SHP77 treated with DMSO at 0.1 percent for 48 hours (cell line): Measurements from ENCODE around the gene PPP1R26.
"Not testable (repeated sequence)": the region's sequence is repeated elsewhere in the genome, so short reads cannot be mapped to it uniquely, and the experiment has no call there.

Source experiments
- DNase-seq: peaks from one replicate; lab custom pipeline; 2025; lab: John Stamatoyannopoulos, UW

Gene PPP1R26

DNA sequence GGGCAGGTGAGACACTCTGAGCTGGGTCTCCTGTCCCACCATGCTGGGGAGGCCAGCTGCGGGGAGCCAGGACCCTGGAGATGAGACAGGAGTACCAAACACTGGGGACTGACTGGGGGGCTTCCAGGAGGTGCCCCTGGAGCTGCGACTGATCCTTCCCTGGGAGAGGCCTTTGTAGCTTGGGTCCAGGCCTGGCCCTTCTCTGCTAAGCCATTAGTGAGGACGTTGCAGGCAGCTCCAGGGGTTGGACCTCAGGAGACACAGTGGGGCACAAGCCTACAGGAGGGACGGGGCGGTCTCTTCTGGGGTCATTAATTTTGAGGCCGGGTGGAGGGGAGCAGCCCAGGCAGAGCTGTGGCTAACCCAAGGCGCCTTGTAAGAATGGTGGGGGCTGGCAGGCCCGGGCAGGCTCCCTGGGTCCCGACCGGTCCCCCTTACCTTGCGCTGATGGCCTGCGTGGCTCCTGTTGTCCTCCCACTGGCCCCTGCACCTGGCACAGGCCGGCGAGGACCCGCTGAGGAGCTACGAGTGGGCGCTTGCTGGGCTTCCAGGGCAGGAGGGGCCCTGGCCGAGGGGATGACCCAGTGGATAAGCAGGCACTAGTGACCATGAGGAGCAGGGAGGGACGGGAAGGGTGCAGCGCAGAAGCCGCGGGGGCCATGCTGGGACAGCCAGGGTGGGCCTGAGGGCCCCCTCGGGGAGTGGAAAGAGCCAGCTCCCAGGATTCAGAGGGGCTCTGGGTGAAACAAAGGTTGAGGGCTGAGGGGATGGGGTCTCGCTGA is 26.0 kb downstream of the PPP1R26 start:
- DNase-seq: no peak

DNA sequence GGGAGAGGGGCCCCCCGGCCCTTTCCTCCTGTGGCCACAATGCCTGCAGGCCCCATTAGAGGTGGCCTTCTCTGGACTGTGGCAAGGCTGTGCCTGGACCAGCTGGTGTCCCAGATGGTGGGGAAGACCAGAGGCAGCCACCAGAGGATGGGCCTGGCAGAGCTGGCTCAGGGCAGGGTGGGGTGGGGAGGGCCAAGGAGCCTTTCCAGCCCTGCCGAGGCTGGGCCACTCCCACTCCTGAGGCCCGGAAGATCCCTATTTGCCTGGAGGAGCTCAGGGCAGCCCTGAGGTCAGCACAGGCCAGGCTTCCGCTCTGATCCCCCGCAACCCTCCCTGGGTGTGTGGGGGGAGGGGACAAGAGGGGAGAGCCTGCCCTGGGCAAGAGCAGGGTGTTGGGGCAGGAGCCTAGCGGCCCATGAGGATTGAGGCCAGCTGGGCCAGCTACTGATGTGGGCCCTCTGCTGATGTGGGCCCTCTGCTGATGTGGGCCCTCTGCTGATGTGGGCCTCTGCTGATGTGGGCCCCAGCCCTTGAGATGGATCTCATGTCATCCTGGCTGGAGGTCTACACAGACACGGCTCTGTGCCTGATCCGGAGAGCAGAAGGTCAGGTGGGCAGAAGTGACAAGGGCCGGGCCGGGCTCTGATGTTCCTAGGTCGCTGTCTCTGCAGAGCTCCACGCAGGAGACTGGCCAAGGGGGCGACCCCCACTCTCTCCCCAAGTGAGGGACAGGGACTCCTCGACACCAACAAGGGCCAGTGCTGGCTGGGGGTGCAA is 26.9 kb downstream of the PPP1R26 start:
- DNase-seq: no peak

DNA sequence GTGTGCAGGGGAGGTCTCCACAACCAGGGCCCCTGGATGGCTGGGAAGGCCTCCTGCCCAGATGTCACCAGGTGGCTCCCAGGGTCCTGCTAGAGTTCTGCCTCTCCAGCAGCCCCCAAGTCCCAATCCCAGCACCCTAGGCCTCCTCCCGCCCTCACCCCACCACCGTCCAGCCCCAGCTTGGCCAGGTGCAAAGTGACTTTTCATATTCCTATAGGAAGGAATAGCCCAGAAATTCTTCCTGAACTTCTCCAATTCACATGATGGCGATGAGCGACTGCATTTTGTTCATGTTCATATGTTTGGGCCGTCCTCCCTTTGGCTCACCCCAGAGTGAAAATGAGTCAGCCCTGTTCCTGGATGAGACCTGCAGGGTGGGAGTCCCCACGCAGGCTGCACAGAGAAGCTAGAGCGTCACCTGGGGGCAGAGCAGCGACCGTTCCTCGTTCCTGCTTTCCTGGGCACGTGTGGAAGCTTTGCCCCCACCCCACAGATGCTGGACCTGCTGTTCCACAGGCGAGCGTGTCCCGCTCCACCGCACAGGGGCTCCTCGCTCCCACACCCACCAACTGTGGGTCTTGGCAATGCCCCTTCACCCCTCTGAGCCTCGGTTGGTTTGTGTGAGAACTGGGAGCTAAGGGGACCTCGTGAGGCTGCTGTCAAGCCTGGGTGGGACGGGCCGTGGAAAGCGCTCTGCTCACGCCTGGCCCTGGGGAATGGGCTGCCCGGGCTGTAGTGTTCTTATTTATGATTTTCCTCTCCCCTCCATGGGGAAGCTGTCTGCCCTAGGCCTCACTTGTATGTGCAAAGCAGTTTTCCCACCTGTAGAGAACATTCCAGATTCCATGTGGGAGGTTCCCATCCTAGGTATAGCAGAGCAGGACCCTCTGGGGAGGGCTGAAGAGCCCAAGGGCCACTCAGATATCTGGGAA is 27.8 kb downstream of the PPP1R26 start:
- no peak for DNase-seq

DNA sequence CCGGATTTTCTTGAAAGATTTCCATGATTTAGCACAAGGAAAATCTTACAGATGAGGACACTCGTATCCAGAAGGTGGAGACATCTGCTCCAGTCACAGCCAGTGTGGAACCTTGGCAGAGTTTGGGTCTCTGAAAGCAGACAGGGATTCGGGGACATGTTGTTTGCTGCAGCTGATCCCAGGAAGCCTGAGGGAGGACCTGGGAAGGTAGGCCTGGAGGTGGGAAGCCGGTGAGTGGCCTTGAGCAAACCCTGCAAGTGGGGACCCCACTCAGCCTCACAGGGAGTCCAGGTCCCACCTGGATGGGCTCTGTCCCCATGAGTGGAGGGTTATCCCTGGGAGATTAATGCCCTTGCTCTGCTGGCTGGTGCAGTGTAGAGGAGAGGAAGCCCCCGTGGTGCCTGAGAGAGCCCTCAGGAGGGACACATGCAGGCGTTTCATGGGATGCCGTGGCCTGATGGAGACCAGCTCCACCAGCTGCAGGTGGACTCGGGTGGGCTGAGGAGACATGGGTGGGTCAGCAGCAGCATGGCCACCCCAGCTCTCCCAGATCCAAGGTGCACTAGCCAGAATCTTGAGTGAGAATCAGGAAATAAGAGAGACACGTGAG is 28.7 kb downstream of the PPP1R26 start:
- DNase-seq: no peak

DNA sequence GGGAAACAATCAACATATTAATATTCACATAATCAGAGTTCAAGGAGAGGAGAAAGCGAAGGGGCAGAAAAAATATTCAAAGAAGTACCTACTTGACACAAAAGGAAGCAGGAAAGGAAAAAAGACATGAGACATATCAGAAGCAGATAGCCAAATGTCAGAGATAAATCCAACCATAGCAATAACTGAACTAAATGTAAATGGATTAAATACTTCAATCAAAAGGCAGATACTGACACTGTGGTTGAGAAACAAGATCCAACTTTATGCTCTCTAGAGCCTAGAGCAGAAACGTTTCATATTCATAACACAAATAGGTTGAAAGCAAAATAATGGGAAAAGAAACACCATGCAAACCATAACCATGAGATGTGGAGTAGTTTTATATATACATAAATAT is 29.9 kb downstream of the PPP1R26 start:
- no peak for DNase-seq

DNA sequence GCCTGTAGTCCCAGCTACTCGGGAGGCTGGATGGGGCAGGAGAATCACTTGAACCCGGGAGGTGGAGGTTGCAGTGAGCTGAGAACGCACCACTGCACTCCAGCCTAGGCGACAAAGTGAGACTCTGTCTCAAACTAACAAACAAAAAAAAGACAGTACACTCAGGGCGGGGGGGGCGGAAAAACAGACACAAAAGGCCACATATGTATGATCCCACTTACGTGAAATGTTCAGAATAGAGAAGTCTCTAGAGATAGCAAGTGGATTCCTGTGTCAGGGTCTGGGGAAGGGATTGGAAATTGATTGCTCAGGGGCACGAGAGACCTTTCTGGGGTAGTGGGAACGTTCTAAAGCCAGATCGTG is 32.6 kb downstream of the PPP1R26 start:
- DNase-seq: no peak

DNA sequence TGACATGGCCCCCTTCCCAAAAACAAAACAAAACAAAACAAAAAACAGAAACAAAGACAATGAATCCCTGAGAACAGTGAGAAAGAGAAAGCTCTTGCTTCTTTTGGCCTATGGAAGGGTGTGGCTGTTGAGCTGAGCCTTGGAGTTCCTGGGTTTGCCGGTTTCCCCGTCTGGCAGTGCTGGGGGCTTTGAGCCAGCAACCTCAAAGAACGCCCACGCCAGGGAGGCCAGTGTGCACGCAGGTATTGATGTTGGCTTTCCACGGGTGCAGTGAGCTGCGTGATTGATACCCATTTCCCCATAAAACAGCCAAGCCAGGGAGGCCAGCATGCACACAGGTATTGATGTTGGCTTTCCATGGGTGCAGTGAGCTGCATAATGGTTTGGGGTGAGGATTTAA is 33.3 kb downstream of the PPP1R26 start:
- no peak for DNase-seq

DNA sequence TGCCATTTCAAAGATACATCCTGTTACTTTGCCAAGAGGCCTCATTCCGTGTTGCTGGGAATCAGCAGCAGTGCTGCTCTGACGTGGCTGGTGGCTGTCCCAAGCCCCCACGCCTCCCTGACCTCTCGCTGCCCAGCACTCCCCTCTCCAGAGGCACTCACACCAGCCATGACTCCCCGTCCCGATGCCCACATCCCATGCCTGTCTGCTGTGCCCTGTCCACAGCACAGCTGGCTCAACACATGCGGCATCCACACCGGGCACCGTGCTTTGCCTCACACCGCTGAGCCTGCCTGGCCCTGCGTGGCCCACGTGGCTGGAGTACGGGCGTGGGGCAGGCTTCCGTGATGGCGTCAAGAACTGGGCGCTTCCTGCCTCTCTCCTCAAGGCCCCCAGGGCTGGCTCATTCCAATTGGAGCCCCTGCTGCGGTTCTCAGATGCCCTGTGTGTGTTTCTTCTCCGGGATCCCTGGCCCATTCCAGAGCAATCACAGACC is 33.8 kb downstream of the PPP1R26 start:
- DNase-seq: no peak

DNA sequence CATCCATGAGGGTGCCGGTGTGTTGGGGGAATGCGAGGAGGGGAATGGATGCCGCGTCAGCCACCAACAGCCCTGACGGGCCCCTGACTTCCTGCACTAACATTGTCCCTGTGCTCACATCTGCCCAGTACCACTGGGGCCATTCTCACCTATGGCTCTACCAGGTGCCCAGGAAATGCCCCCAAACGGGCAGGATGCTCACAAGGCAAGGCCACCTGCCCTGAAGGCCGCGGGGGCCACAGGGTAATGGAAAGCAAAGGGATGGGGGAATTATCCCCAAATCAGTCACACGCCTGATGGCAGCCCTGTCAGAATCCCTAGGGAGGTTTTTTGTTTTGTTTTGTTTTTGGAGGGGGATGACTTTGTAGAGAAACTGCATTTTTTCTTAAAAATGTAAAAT is 34.3 kb downstream of the PPP1R26 start:
- not testable (repeated sequence) for DNase-seq

DNA sequence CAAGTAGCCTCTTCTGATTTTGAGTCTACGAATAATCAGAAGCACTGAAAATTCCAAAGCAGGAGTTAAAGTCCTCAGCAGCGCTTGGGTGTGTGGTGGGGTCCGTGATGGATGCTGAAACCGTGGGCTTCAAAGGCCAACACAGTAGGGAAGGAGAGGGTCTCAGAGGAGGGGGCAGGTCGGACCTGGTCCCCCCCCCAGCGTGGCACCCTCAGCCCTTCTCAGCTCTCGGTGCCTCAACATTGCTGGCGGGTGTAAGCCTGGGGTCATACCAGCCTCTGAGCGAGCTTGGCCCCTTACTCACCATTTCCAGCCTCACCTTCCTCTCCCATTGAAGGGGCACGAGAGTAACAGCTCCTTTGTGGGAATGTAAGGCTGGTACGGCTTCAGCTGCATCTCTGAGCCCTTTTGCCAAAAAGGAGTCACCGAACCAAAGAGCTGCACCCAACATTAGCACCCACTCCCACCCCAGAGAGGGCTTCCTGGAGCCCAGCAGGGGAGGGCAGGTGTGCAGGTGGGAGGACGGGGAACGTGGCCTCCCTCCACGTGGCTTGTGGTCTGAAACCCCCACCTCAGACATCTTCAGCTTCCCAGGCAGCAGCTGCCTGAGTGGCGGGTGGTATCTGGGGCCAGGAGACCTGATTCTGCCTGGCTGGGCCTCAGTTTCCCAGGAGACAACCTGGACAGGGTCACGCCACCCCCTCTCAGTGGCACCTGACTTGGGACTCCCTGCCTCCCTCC is 34.9 kb downstream of the PPP1R26 start:
- no peak for DNase-seq

DNA sequence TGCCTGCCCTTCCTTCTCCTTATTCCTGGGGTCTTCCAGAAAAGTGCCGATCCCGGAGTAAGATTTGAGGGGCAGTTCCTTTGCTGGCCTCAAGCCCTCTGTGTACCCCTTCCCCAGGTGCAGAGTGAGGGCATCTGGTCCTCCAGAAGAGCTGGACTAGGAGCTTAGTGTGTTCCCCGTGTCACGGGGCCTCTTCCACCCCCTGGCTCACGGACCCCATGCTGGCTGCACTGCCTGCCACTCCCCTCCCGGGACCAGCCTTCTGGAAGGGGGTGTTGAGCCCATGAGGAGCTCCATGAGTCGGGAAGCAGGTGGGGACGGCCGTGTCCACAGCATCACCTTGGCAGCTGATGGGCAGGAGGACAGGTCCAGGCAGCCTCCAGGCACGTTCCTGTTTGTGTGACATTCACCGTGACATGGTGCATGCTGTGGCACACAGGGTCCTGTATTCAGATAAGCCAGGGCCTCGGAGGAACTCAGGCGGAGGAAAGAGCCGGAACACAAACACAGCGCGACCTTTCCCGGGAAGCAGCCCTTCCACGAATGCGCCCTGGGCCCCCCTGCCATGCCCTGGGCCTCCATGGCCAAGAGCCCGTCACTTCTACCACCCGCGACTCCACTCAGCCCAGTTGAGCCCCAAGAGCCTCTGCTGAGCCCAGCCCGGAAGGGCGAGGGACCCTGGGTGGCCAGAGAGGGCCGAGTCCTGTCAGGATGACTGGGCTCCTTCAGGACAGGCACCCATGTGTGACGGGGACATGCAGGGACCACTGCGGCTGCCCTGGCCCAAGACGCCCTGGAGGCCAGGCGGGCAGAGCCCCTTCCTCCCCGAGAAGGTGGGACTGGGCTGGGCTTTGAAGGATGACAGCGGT is 35.7 kb downstream of the PPP1R26 start:
- DNase-seq: no peak

DNA sequence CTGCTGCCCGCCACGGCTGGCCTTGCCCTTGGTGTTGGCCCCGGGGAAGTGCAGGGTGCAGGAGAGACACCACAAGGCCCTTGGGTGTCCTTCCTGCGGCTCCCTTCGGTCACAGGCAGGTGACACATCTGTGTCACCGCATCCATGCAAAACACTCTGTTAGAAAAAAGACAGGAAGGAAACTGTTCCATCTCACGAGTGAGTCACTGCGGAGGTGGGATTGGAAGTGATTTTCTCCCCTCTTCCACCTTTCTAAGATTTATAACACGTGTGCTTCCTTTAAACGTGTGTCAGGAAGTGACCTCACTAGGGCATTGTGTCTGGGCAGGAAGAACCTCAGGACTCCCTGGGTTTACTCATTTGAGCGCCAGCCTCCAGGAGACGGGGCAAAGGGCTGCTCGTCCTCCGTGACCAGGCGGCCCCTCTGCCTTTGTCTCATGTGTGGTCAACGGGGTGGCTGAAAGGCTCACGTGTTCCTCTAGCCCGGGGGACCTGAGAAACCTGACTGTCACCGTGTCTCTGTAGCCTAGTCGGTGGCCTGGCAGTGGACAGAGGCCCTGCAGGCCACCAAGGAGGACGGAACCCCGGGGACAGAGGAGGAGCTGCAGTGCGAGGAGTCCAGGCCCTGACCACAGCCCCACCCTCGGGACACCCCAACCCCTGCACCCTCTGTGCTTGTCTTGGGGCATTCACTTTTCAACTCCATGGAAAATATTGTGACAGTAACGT is 36.7 kb downstream of the PPP1R26 start:
- no peak for DNase-seq

DNA sequence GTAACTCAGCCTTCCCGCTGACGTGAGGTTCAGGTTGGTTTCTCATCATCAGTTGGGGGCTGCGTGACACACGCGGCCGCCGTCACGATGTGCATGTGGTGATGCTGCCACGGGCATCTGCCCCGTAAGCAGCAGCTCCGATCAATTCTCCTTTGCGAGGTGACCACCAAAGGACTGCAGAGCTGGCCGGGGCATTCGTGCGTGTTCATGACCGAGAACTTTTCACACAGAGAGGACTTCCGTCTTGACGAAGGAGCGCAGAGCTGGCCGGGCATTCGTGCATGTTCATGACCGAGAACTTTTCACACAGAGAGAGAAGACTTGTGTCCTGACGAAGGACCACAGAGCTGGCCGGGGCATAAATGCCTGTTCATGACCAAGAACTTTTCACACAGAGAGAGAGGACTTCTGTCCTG is 37.8 kb downstream of the PPP1R26 start:
- DNase-seq: no peak

DNA sequence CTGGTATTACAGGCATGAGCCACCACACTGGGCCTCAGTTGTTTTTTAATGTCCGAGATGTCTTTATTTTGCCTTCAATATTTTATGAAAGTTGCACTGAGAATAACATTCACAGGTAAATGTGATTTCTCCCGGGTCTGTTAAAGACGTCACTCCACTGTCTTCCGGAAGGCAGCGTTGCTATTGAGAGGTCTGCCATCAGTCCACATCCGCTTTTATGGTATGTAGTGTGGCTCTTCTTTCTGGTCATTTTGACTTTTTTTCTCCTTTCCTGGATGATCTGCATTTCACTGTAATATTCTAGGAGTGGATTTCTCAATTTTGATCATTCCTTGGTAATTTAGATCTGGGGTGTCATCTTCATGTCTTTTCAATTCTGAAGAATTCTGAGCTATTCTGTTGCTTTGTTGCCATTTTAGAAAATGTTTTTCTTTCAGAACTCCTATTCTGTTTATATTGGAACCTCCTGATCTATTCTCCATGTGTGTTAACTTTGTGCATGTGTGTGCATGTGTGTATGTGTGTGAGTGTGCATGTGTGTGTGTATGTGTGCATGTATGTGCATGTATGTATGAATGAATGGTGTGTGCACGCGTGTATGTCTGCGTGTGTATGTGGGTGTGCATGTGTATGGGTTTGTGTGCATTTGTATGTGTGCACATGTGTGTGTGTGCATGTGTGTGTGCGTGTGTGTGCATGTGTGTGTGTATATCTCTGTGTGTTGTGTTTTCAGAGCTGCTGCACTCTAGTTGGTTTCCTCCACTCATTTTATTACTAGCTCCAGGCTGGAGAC is 39.8 kb downstream of the PPP1R26 start:
- no peak for DNase-seq

DNA sequence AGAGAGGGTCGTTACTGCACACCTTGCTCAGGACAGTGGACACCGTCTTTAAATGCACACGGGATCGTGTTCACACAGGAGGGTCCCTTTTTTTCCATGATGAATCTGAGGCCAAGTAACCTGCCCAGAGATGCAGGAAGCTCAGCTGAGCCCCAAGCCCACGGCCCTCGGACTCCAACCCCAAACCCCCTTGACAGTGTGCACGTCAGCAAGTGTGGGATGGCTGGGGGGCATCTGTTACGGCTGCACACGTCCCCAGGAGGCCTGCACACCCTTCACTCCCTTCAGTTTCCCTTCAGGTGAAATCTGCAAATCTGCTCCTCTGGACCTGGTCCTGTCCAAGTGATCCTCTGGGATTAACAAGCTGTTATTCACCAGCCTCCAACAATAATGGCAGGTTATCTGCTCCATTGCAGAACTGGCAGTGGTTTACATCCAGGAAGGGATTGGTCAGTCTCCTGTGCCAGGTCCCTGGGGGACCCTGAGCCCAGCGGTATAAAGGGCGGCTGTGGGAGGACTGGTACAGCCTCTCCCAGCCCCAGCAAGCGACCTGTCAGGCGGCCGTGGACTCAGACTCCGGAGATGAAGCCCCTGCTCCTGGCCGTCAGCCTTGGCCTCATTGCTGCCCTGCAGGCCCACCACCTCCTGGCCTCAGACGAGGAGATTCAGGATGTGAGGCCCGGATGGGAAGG is 41.5 kb downstream of the PPP1R26 start, which contains the start of gene LCN1:
TSS of gene LCN1 (plus strand) at position 525 of the 692 bp plus-strand sequence. CDS start at position 583, 58 bp downstream.
- no peak for DNase-seq

DNA sequence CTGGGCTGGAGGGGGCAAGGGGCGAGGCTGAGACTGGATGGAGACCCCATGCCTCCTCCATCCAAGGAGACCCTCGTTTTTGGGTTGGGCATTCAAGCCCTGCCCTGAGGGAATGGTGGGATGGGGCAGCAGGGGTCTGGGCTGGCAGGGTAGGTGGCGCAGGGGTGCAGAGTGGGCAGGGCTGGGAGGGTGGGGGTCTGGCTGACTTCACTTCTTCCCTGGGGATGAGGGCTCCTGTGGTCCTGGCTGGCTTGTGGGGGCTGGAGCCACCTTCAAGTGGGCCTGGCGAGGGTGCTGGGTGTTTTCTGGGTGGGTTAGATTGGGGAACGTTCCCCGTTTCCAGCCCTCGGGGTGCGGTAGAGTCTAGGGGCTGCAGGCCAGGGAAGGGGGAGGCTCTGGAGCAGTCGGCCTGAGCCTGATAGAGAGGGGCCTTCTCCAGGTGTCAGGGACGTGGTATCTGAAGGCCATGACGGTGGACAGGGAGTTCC is 42.1 kb downstream of the PPP1R26 start:
- no peak for DNase-seq

DNA sequence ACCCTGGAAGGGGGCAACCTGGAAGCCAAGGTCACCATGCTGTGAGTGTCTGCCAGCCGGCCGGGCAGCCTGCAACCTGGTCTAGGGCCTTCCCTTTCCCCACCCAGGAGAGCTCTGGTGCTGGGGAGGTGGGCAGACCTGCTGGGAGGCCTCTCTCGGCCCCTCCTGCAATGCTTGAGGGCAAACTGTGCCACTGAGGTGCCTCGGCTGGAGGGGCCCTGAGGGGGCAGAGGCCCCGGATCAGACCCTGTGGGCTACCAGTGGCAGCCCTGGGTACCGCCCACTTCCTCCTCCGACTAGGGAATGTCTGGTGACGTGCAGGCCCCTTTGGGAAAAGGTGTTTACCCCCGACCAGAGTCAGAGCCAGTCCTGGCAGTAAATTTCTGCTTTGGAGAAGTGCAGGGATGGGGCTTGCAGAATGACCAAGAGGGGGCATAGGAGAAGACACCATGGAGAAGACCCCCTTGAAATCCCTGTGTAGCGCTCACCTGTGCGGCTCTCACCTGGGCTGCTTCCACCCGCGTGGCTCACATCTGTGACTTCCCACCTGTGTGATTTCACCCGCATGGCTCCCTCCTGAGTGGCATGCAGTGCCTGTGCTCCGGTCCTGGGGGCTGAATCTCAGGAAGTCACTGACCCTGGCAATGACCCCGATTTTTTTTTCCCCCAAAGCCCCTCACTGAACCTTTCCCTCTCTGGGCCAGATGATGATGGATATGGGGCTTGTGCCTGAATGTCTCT is 42.7 kb downstream of the PPP1R26 start:
- DNase-seq: no peak
